GM12865 (cell line): ENCODE measurements around the gene FOXP4.

Experiments used
- DNase-seq: peaks from one replicate; pipeline ENCODE4 v3.0.0; 2010; ENCODE audit warnings: low read depth
- H3K4me3 ChIP-seq: 2 replicates; pipeline ENCODE4 v1.5.1; 2011; ENCODE audit warnings: mild to moderate bottlenecking, low read depth, low read length, control low read depth
- CTCF ChIP-seq: IDR thresholded peaks from 2 replicates; pipeline ENCODE4 v1.5.1; 2011; ENCODE audit warnings: low read length, control low read depth, low read depth, inconsistent platforms; ENCODE audit not compliant: insufficient read depth; ENCODE audit errors: missing control alignments

Gene FOXP4

GRCh38 chr6:41644297-41644879 is 98.2 kb downstream of the FOXP4 start:
- H3K4me3 ChIP-seq = no peak overlapping the region
- TF ChIP-seq CTCF = no peak
- no peak for DNase-seq

GRCh38 chr6:41645007-41645618 is 98.9 kb downstream of the FOXP4 start:
- DNase-seq = no peak
- TF ChIP-seq CTCF = no peak
- no peak overlapping the region for H3K4me3 ChIP-seq

GRCh38 chr6:41646026-41646795 is 100.0 kb downstream of the FOXP4 start:
- no peak overlapping the region for H3K4me3 ChIP-seq
- no peak for DNase-seq
- TF ChIP-seq CTCF = no peak

- TF ChIP-seq CTCF = no peak
- no peak for DNase-seq
- no peak overlapping the region for H3K4me3 ChIP-seq
Observed at GRCh38 chr6:41647061-41647511, 100.9 kb downstream of the FOXP4 start.

GRCh38 chr6:41648070-41648585 is 101.9 kb downstream of the FOXP4 start:
- no peak for DNase-seq
- no peak overlapping the region for H3K4me3 ChIP-seq
- no peak for TF ChIP-seq CTCF

- TF ChIP-seq CTCF = no peak
- no peak for DNase-seq
- no peak overlapping the region for H3K4me3 ChIP-seq
Observed at GRCh38 chr6:41648921-41649320, 102.7 kb downstream of the FOXP4 start.
